ENCODE measurements around the gene SCUBE3. TPM values are rescaled to one million over a fixed set of nuclear protein-coding genes. Genes with fewer than 3 reads are reported as not detected.

The SCUBE3 gene
- 0.13 and 0.15 TPM in 2 replicates for total RNA-seq

GRCh38 chr6:35213824-35214756 is at the start of gene SCUBE3:
SCUBE3 (plus strand) TSS chr6:35213956; CDS start chr6:35214419, 463 bp downstream.

GRCh38 chr6:35259194-35259947 is 45.6 kb downstream of the SCUBE3 start, which contains the start of gene ZNF76:
ZNF76 (plus strand) TSS chr6:35259735; CDS start chr6:35281152, 21,417 bp downstream.

DNA sequence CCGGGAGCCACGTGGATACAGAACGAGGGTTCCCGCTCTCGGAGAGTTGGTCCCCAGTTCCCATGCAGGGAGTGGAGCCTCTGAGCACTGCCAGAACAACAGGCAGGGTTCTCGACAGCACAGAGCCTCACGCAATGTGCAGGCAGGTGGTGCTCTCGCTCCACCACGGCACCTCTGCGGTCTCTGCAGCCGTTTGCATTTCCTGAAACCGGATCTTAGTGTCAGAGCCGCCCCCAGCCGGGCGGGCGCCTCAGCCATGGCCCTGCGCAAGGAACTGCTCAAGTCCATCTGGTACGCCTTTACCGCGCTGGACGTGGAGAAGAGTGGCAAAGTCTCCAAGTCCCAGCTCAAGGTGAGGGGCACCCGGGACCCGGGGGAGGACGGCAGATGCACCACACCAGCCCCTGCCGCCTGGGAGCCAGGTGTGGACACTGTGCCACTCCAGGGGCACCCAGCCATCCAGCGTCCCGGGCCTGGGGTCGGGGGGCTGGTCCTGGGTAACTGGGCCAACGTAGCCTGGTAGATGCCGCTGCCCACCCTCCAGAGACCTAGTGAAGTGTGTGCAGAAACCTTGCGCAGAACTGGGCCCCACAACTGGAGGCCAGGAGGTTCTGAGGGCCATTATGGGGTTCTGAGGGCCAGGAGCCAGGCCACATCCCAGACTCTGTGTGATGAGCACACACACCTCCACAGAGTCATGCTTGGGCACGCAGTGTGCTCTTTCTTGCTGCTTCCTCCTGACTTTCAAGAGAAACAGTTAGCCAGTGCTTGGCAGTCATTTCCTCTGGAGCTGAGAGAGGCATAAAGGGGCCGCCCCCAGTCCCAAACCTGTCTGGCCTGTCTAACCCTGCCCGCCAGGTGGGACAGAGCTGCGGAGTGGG is 84.1 kb downstream of the SCUBE3 start, which contains the start of gene DEF6:
Gene DEF6, plus strand, starts transcription at position 218 of the 881 bp plus-strand sequence. Its CDS starts 39 bp downstream, at position 257.

Other genes starting within 250 kb of the SCUBE3 start
- not detected in 2 replicates for gene TCP11, start 72.6 kb upstream of the SCUBE3 start, total RNA-seq
- gene ZNF76, start 45.8 kb downstream of the SCUBE3 start, total RNA-seq = 8.5 and 13.2 TPM in 2 replicates
- gene DEF6, start 83.9 kb downstream of the SCUBE3 start, total RNA-seq = 0.44 and 1.5 TPM in 2 replicates
- gene PPARD, start 128.6 kb downstream of the SCUBE3 start, total RNA-seq = 6.4 and 7.9 TPM in 2 replicates
- gene FANCE, start 238.4 kb downstream of the SCUBE3 start, total RNA-seq = 7.9 and 8.7 TPM in 2 replicates